ENCODE measurements around the gene XYLT1.

The XYLT1 gene

GRCh38 chr16:17374668-17375255 is 96.0 kb downstream of the XYLT1 start:
- no peak for DNase-seq

GRCh38 chr16:17373533-17373932 is 97.2 kb downstream of the XYLT1 start:
- DNase-seq, result no peak

- DNase-seq, result no peak
Observed at GRCh38 chr16:17372386-17372785, 98.4 kb downstream of the XYLT1 start.

GRCh38 chr16:17371299-17371698 is 99.5 kb downstream of the XYLT1 start:
- DNase-seq, result no peak

GRCh38 chr16:17370731-17371285 is 100.0 kb downstream of the XYLT1 start:
- DNase-seq, result no peak

GRCh38 chr16:17370223-17370707 is 100.5 kb downstream of the XYLT1 start:
- DNase-seq, result no peak

GRCh38 chr16:17369421-17370222 is 101.1 kb downstream of the XYLT1 start:
- no peak for DNase-seq

GRCh38 chr16:17368951-17369350 is 101.8 kb downstream of the XYLT1 start:
- no peak for DNase-seq

- DNase-seq, result no peak
Observed at GRCh38 chr16:17368446-17368845, 102.3 kb downstream of the XYLT1 start.

GRCh38 chr16:17367923-17368322 is 102.8 kb downstream of the XYLT1 start:
- no peak for DNase-seq

- no peak for DNase-seq
Observed at GRCh38 chr16:17367036-17367435, 103.7 kb downstream of the XYLT1 start.

GRCh38 chr16:17366299-17366961 is 104.3 kb downstream of the XYLT1 start:
- no peak for DNase-seq

GRCh38 chr16:17365591-17366298 is 105.0 kb downstream of the XYLT1 start:
- no peak for DNase-seq

- DNase-seq, result no peak
Observed at GRCh38 chr16:17365211-17365541, 105.6 kb downstream of the XYLT1 start.

- no peak for DNase-seq
Observed at GRCh38 chr16:17364319-17365210, 106.2 kb downstream of the XYLT1 start.

- no peak for DNase-seq
Observed at GRCh38 chr16:17362946-17363345, 107.8 kb downstream of the XYLT1 start.

- DNase-seq, result no peak
Observed at GRCh38 chr16:17362183-17362582, 108.6 kb downstream of the XYLT1 start.

GRCh38 chr16:17360693-17361122 is 110.1 kb downstream of the XYLT1 start:
- DNase-seq, result no peak

GRCh38 chr16:17359788-17360390 is 110.9 kb downstream of the XYLT1 start:
- no peak for DNase-seq

GRCh38 chr16:17358846-17359245 is 111.9 kb downstream of the XYLT1 start:
- DNase-seq, result no peak

- DNase-seq, result no peak
Observed at GRCh38 chr16:17358355-17358754, 112.4 kb downstream of the XYLT1 start.

All from right kidney (tissue), 1 donor.